GM13977 (cell line): Measurements from ENCODE around the gene TCF12.

Experiments
- DNase-seq: peaks from one replicate; pipeline ENCODE4 v3.0.0; 2012; ENCODE audit warnings: low spot score
- in situ Hi-C: fragments of 300-500 bp; cut with MboI; formaldehyde crosslinking; loops from one replicate; pipeline ENCODE4 v1.12.0; 2022; ENCODE audit warnings: low sequenced_read_pairs, low pct_unique_long_range_greater_than_20kb, mixed read lengths, inconsistent platforms; ENCODE audit not compliant: unreplicated experiment
- TF ChIP-seq, protein P1 (sequence below): IDR thresholded peaks from 2 replicates; pipeline ENCODE4 v1.5.1; 2012; ENCODE audit warnings: mild to moderate bottlenecking, control low read depth; ENCODE audit not compliant: insufficient read depth; ENCODE audit errors: extremely low read depth, missing control alignments

TCF12 gene

DNA sequence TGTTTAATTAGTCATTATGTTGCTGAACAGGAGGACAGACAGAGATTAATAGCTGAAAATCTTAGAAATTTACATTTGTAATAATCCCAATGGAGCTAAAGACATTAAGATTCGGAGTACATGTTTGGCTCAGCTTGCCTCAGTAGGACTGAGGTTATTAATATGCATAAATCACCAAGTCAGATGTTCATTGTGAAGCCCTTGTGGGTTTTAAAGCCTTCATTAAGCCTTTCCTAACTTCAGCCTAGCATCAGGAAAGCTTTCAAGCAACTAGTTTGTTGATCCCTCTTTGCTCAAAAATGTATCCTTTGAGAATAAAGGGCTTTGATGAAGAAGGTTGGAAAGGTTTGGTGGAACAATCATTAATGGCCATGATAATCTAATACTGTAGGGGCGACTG is 279.7 kb downstream of the TCF12 start:
- in situ Hi-C loops = no loop called here
- TF ChIP-seq, protein P1, sequence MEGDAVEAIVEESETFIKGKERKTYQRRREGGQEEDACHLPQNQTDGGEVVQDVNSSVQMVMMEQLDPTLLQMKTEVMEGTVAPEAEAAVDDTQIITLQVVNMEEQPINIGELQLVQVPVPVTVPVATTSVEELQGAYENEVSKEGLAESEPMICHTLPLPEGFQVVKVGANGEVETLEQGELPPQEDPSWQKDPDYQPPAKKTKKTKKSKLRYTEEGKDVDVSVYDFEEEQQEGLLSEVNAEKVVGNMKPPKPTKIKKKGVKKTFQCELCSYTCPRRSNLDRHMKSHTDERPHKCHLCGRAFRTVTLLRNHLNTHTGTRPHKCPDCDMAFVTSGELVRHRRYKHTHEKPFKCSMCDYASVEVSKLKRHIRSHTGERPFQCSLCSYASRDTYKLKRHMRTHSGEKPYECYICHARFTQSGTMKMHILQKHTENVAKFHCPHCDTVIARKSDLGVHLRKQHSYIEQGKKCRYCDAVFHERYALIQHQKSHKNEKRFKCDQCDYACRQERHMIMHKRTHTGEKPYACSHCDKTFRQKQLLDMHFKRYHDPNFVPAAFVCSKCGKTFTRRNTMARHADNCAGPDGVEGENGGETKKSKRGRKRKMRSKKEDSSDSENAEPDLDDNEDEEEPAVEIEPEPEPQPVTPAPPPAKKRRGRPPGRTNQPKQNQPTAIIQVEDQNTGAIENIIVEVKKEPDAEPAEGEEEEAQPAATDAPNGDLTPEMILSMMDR = no peak
- no peak for DNase-seq

DNA sequence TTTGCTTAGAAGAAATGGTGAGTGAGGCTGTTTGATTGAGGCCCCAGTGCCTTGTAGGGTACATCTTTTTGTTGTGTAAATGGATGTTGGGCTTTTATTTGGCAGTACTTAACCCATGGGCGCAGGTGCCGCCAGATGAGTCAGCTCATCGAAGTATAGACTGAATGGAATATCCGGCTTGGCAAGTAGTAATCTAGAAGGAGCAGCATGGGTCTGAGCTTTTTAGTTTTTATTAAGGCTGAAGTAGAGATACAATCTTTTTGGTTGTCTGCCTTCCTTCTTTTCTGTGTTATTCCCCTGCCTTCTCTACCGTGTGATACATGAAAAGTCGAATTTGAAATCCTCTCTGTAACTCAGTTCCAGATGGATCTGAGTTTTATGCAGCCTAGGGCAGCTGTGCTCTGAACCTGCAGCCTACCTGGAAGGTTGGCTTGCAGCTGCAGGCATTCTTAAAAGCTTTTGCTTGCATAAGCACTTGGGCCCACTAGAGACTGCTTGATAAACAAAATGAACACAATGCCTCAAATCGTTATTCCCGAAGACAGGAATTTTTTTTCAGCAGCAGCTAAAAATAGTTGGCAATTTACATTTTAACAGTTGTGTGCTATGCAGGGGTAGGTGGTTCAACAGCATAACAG is 280.3 kb downstream of the TCF12 start:
- in situ Hi-C loops = no loop called here
- DNase-seq = no peak
- TF ChIP-seq, protein P1 = no peak

DNA sequence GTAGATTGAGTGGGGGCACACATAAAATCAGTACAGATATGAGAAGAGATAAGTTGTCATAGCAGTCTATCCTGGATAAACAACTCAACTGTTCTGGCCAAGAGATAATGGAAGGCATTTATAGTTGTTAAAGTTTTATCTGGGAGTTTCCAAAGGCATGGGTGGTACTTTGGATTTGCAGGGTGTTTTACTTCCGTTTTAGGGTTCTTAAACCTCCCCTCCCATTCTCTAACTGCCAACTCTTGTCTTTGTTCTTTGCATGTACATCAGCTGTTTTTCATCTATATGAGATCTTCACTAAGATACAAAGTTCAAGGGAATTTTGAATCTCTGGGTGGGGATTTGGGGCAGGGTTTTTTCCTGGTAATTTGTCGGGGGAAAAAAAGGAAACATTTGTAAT is 283.1 kb downstream of the TCF12 start:
- in situ Hi-C loops = no loop called here
- TF ChIP-seq, protein P1 = no peak
- DNase-seq = no peak

DNA sequence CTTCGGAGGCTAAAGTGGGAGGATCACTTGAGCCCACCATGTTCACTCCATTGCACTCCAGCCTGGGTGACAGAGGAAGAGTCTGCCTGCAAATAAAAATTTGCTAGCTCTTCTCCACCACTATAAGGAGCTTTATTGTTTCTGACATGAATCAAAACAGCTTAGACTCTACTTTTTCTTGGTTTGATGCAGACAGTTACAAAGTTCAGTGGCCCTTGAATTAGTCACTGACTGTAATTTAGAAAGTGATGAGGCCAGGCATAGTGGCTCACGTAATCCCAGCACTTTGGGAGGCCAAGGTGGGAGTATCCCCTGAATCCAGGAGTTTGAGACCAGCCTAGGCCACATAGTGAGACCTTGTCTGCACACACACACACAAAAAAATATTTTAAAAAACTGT is 285.5 kb downstream of the TCF12 start:
- DNase-seq = no peak
- TF ChIP-seq, protein P1 = no peak
- in situ Hi-C loops = no loop called here

DNA sequence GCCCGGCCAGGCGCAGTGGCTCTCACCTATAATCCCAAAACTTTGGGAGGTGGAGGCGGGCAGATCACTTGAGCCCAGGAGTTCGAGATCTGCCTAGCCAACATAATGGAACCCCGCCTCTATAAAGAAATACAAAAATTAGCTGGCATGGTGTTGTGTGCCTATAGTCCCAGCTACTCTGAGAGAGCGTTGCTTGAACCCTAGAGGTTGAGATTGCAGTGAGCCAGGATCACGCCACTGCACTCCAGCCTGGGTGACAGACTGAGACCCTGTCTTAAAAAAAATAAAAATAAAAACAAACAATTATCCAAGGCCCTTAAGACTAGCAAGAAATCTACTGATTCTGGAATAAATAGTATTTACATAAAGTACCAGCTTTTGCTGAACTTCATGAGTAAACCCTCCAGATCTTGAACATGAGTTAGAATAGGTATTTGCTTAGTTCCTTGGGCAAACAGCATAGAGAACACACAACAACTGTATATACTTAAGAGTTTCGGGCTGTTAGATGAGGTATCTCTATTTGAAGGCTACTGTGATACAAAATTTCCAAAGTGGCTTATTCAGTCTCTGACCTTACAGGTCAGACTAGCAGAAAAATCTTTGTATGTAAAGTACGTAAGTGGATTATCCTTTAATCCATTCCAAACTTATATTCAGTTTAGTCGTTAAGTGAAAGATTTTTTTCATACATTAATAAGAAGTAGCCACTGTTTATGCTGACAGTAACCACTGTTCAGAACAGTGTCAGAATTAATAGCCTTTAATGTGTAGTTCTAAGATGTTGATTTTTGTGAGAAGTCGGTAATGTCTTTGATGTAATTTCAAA is 286.8 kb downstream of the TCF12 start:
- TF ChIP-seq, protein P1 = no peak
- DNase-seq = no peak
- in situ Hi-C loops = no loop called here

DNA sequence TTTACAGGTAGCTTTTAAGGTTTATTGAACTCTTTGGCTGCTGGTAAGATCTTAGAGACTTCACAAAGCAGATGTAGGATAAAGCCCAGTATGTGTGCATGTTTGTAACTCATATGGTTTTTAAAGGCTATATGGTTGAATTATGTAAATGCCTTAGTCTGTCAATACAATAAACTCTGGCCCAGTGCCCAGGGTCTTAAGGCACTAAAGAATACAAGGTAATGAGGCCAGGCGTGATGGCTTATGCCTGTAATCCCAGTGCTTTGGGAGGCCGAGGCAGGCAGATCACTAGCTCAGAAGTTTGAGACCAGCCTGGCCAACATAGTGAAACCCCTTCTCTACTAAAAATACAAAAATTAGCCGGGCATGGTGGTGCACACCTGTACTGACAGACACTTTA is 287.6 kb downstream of the TCF12 start:
- no peak for DNase-seq
- in situ Hi-C loops = no loop called here
- TF ChIP-seq, protein P1 = no peak
